H9 (cell line): Measurements from ENCODE around the gene RNF26. TPM values are rescaled to one million over a fixed set of nuclear protein-coding genes. Genes with fewer than 3 reads are reported as not detected.

ENCODE experiments used
- DNase-seq: peaks from one replicate; pipeline ENCODE4 v3.0.0-alpha.2; 2017
- H2AFZ ChIP-seq: one replicate; pipeline ENCODE4 v1.6.1; 2013; ENCODE audit warnings: mild to moderate bottlenecking, low read length, control low read depth, moderate library complexity
- H2AK5ac ChIP-seq: 2 replicates; pipeline ENCODE4 v1.6.1; 2013; ENCODE audit warnings: low read length, control low read depth, mixed read lengths; ENCODE audit not compliant: insufficient read length
- H2BK120ac ChIP-seq: one replicate; pipeline ENCODE4 v1.6.1; 2013; ENCODE audit warnings: low read depth, mild to moderate bottlenecking, low read length, control low read depth, inconsistent platforms; ENCODE audit not compliant: poor library complexity, severe bottlenecking
- H2BK12ac ChIP-seq: 2 replicates; pipeline ENCODE4 v1.6.1; 2013; ENCODE audit warnings: low read length, control low read depth, mixed read lengths, low read depth; ENCODE audit not compliant: insufficient read length
- H2BK15ac ChIP-seq: 2 replicates; pipeline ENCODE4 v1.6.1; 2013; ENCODE audit warnings: low read depth, low read length, control low read depth
- H2BK20ac ChIP-seq: one replicate; pipeline ENCODE4 v1.6.1; 2013; ENCODE audit warnings: low read depth, mild to moderate bottlenecking, low read length, control low read depth, inconsistent platforms; ENCODE audit not compliant: poor library complexity, severe bottlenecking
- H2BK5ac ChIP-seq: 2 replicates; pipeline ENCODE4 v1.6.1; 2013; ENCODE audit warnings: low read length, control low read depth, mixed read lengths; ENCODE audit not compliant: insufficient read length
- H3K14ac ChIP-seq: 2 replicates; pipeline ENCODE4 v1.6.1; 2013; ENCODE audit warnings: low read length, control low read depth; ENCODE audit not compliant: insufficient read depth
- H3K18ac ChIP-seq: 2 replicates; pipeline ENCODE4 v1.6.1; 2013; ENCODE audit warnings: low read depth, mild to moderate bottlenecking, mixed read lengths, low read length, control low read depth; ENCODE audit not compliant: insufficient read length
- H3K23ac ChIP-seq: 2 replicates; pipeline ENCODE4 v1.6.1; 2013; ENCODE audit warnings: low read length, control low read depth, mixed read lengths, low read depth; ENCODE audit not compliant: insufficient read length
- H3K23me2 ChIP-seq: 2 replicates; pipeline ENCODE4 v1.6.1; 2013; ENCODE audit warnings: low read depth, mild to moderate bottlenecking, mixed read lengths, low read length, control low read depth; ENCODE audit not compliant: insufficient read length, poor library complexity, severe bottlenecking
- H3K27ac ChIP-seq: 2 replicates; pipeline ENCODE4 v1.5.1; 2013; ENCODE audit warnings: low read length, control low read depth, mixed read lengths, low read depth; ENCODE audit not compliant: insufficient read length
- H3K27me3 ChIP-seq: 2 replicates; pipeline ENCODE4 v1.6.1; 2013; ENCODE audit warnings: low read length, control low read depth, inconsistent platforms; ENCODE audit not compliant: insufficient read depth
- H3K4ac ChIP-seq: 2 replicates; pipeline ENCODE4 v1.6.1; 2013; ENCODE audit warnings: low read depth, mild to moderate bottlenecking, control low read depth, inconsistent platforms, low read length, moderate library complexity
- H3K4me1 ChIP-seq: 2 replicates; pipeline ENCODE4 v1.6.1; 2013; ENCODE audit warnings: low read length, control low read depth, inconsistent platforms; ENCODE audit not compliant: insufficient read depth
- H3K4me2 ChIP-seq: 2 replicates; pipeline ENCODE4 v1.6.1; 2013; ENCODE audit warnings: low read length, control low read depth, mixed read lengths; ENCODE audit not compliant: insufficient read length, insufficient read depth
- H3K56ac ChIP-seq: 2 replicates; pipeline ENCODE4 v1.6.1; 2013; ENCODE audit warnings: low read depth, mild to moderate bottlenecking, mixed read lengths, low read length, control low read depth; ENCODE audit not compliant: insufficient read length
- H3K79me1 ChIP-seq: 2 replicates; pipeline ENCODE4 v1.6.1; 2013; ENCODE audit warnings: low read depth, mild to moderate bottlenecking, moderate library complexity, low read length, control low read depth, inconsistent platforms; ENCODE audit not compliant: insufficient read depth, poor library complexity, severe bottlenecking
- H3K79me2 ChIP-seq: 2 replicates; pipeline ENCODE4 v1.6.1; 2013; ENCODE audit warnings: low read length, control low read depth, inconsistent platforms; ENCODE audit not compliant: insufficient read depth
- H3K9ac ChIP-seq: 2 replicates; pipeline ENCODE4 v1.6.1; 2013; ENCODE audit warnings: low read length, control low read depth, mixed read lengths; ENCODE audit not compliant: insufficient read length; ENCODE audit errors: extremely low read depth
- H3K9me3 ChIP-seq: one replicate; pipeline ENCODE4 v1.6.1; 2013; ENCODE audit warnings: low read depth, low read length, inconsistent platforms; ENCODE audit not compliant: control insufficient read depth
- H3T11ph ChIP-seq: one replicate; pipeline ENCODE4 v1.6.1; 2013; ENCODE audit warnings: mild to moderate bottlenecking, low read length, control low read depth, inconsistent platforms
- H4K20me1 ChIP-seq: one replicate; pipeline ENCODE4 v1.6.1; 2013; ENCODE audit not compliant: control insufficient read depth, insufficient read length, insufficient read depth
- H4K5ac ChIP-seq: 2 replicates; pipeline ENCODE4 v1.6.1; 2013; ENCODE audit warnings: low read depth, mild to moderate bottlenecking, mixed read lengths, low read length, control low read depth; ENCODE audit not compliant: insufficient read length
- H4K8ac ChIP-seq: replicated peaks from 2 replicates; pipeline ENCODE4 v1.6.1; 2013; ENCODE audit warnings: low read length, control low read depth, mixed read lengths, low read depth; ENCODE audit not compliant: insufficient read length
- H4K91ac ChIP-seq: 2 replicates; pipeline ENCODE4 v1.6.1; 2013; ENCODE audit warnings: low read depth, mild to moderate bottlenecking, moderate library complexity, mixed read lengths, low read length, control low read depth; ENCODE audit not compliant: insufficient read length
- H3K27ac Mint-ChIP-seq, 3 experiments: 2 replicates in 2 of 3; 3 replicates in 1 of 3; pipeline ENCODE4 v1.8.0; 2020 to 2021; ENCODE audit warnings: mixed read lengths in 3 of 3, mild to moderate bottlenecking in 1 of 3, moderate library complexity in 1 of 3
- H3K27me3 Mint-ChIP-seq: 2 replicates; pipeline ENCODE4 v1.8.0; 2021; ENCODE audit warnings: low read depth, mild to moderate bottlenecking, moderate library complexity, mixed read lengths
- H3K36me3 Mint-ChIP-seq, 3 experiments: 2 replicates in 2 of 3; 3 replicates in 1 of 3; pipeline ENCODE4 v1.8.0; 2020 to 2021; ENCODE audit warnings: low read depth in 3 of 3, mixed read lengths in 3 of 3; ENCODE audit not compliant: insufficient read depth in 1 of 3
- H3K4me1 Mint-ChIP-seq, 2 experiments: 2 replicates each; pipeline ENCODE4 v1.8.0; 2020; ENCODE audit warnings: mixed read lengths in 2 of 2
- H3K4me3 Mint-ChIP-seq, 2 experiments: 2 replicates in 1 of 2; 3 replicates in 1 of 2; pipeline ENCODE4 v1.8.0; 2020 to 2021; ENCODE audit warnings: mild to moderate bottlenecking in 2 of 2, mixed read lengths in 2 of 2, moderate library complexity in 1 of 2
- H3K9me3 Mint-ChIP-seq, 2 experiments: 2 replicates in 1 of 2; 3 replicates in 1 of 2; pipeline ENCODE4 v1.8.0; 2020; ENCODE audit warnings: mild to moderate bottlenecking in 2 of 2, mixed read lengths in 2 of 2, moderate library complexity in 1 of 2
- CTCF ChIP-seq: fragments of 200-600 bp; sonication (generic); conservative IDR thresholded peaks from 3 replicates; pipeline ENCODE4 v1.8.0; 2021; ENCODE audit warnings: antibody characterized with exemption, mild to moderate bottlenecking
- WGBS: extraction: QIAGEN DNeasy Blood & Tissue Kit; methylation state at CpG from one replicate; pipeline ENCODE4 v1.1.7; 2013; ENCODE audit warnings: missing lambda C conversion rate, low lambda C conversion rate, mixed read lengths; ENCODE audit not compliant: insufficient read length; ENCODE audit errors: extremely low coverage; 5-methylcytosine and 5-hydroxymethylcytosine counted together
- total RNA-seq: library from RNA; stranded (reverse); gene quantifications from 2 replicates; pipeline ENCODE4 v1.2.1, GENCODE V29; 2021

The RNF26 gene
- total RNA-seq, 1 experiment from 2014 or later: 57.6 TPM

- DNase-seq: no peak
- no peak overlapping the region for H2AFZ ChIP-seq
- no CpG with 5 or more reads among the region's 10 CpGs for WGBS
- no peaks in the 10 kb centered on the region for H3K9me3 ChIP-seq
- H3K79me1 ChIP-seq: no peaks in the 10 kb centered on the region
- H4K5ac ChIP-seq: no peak overlapping the region
- no peak for TF ChIP-seq CTCF
- Mint-ChIP-seq H3K4me1 (peaks cover 58 to 67% of the 10 kb centered on the region in 2 experiments), H3K9me3 (no peaks in the 10 kb centered on the region; a peak in 1 of 5 replicates), H3K27me3 (peaks cover 15% of the 10 kb centered on the region), H3K27ac (peak overlapping the region in 2 of 3 experiments; percentile 89 to 96; a peak in 4 of 7 replicates), H3K36me3 (0 out of 7 replicates have a peak, but pooled peaks cover 0 to 3% (median 0%) of the 10 kb centered on the region in 3 experiments), H3K4me3 (peak overlapping the region; percentile 51 to 63; a peak in 4 of 5 replicates)
- H3K56ac ChIP-seq: no peak overlapping the region
- no peak overlapping the region for H2BK12ac ChIP-seq
- peaks cover 15% of the 10 kb centered on the region for H3K23me2 ChIP-seq
- H3K18ac ChIP-seq: no peak overlapping the region
- no peak overlapping the region for H3K9ac ChIP-seq
- H2AK5ac ChIP-seq: no peak overlapping the region
- H3K4me1 ChIP-seq: peaks cover 3% of the 10 kb centered on the region; the same call in 1 of the 2 replicates
- H4K8ac ChIP-seq: no peak overlapping the region
- H3K27ac ChIP-seq: no peak overlapping the region
- no peak overlapping the region for H2BK5ac ChIP-seq
- no peak overlapping the region for H2BK20ac ChIP-seq
- H3K14ac ChIP-seq: no peak overlapping the region
- H4K20me1 ChIP-seq: no peaks in the 10 kb centered on the region
- no peaks in the 10 kb centered on the region for H3K79me2 ChIP-seq
- no peak overlapping the region for H3T11ph ChIP-seq
- H3K4me2 ChIP-seq: no peak overlapping the region
- H3K23ac ChIP-seq: no peak overlapping the region
- H3K4ac ChIP-seq: no peak overlapping the region
- no peak overlapping the region for H2BK120ac ChIP-seq
- H2BK15ac ChIP-seq: no peak overlapping the region
- no peak overlapping the region for H4K91ac ChIP-seq
- peaks cover 3% of the 10 kb centered on the region; the same call in 1 of the 2 replicates for H3K27me3 ChIP-seq
Measured at GRCh38 chr11:119378851-119379465, 44.6 kb downstream of the RNF26 start.
